GM12878 (cell line): ENCODE measurements around the gene MNT. TPM values are rescaled to one million over a fixed set of nuclear protein-coding genes. Genes with fewer than 3 reads are reported as not detected.

Source experiments
- ATAC-seq: fragments of 200-7000 bp; cut with Tn5 transposase; 3 replicates; pipeline ENCODE4 v1.9.1; 2020; ENCODE audit warnings: mild to moderate bottlenecking, moderate library complexity
- BruUV-seq: library from RNA; stranded (reverse); fragments of 400-500 nt; replicated peaks from 2 replicates; lab custom pipeline; 2021; lab: Mats Ljungman, UMichigan
- CTCF ChIA-PET: fragments of 300-600 bp; sonication (Branson Sonifier 250); formaldehyde crosslinking; extraction: SDS; loops from one replicate; lab custom pipeline; 2021; ENCODE audit warnings: inconsistent platforms; lab: Yijun Ruan, JAX
- POLR2A ChIA-PET: fragments of 350-600 bp; formaldehyde crosslinking; extraction: SDS; loops from one replicate; lab custom pipeline; 2021; ENCODE audit warnings: inconsistent platforms; lab: Charles Lee
- RAD21 ChIA-PET: fragments of 300-600 bp; sonication (Branson Sonifier 250); formaldehyde crosslinking; loops from one replicate; lab custom pipeline; 2023; ENCODE audit warnings: antibody characterized with exemption; ENCODE audit not compliant: unreplicated experiment; lab: Charles Lee
- SMC1A ChIA-PET: fragments of 300-600 bp; sonication (Branson Sonifier 250); formaldehyde crosslinking; loops from one replicate; lab custom pipeline; 2023; ENCODE audit not compliant: unreplicated experiment, uncharacterized antibody; lab: Charles Lee
- DNase-seq: peaks from one replicate; pipeline ENCODE4 v3.0.0-alpha.2; 2011; ENCODE audit warnings: low read depth, low spot score
- FAIRE-seq: peaks from 3 replicates; lab custom pipeline; 2011; peaks lifted over from hg19 to GRCh38; lab: Jason Lieb, UNC
- H2AFZ ChIP-seq: 2 replicates; pipeline ENCODE4 v1.6.0; 2011; ENCODE audit warnings: low read depth, low read length, control low read depth; ENCODE audit not compliant: control insufficient read depth
- H3K27ac ChIP-seq: 2 replicates; pipeline ENCODE4 v1.5.1; 2011; ENCODE audit warnings: control low read depth; ENCODE audit not compliant: control insufficient read depth, insufficient read depth
- H3K27me3 ChIP-seq, 2 experiments: replicated peaks in 1 of 2; 2 replicates each; pipeline versions ENCODE4 v1.6.0 to v1.6.1; 2011; ENCODE audit warnings: low read length in 1 of 2; ENCODE audit not compliant: control insufficient read depth in 2 of 2, insufficient read depth in 2 of 2
- H3K36me3 ChIP-seq, 2 experiments: 2 replicates each; pipeline ENCODE4 v1.5.1; 2011; ENCODE audit warnings: low read length in 1 of 2; ENCODE audit not compliant: control insufficient read depth in 2 of 2, insufficient read depth in 2 of 2
- H3K4me1 ChIP-seq: 2 replicates; pipeline ENCODE4 v1.6.1; 2011; ENCODE audit warnings: mild to moderate bottlenecking, low read length, moderate library complexity, mixed read lengths; ENCODE audit not compliant: control insufficient read depth, insufficient read depth
- H3K4me2 ChIP-seq: 2 replicates; pipeline ENCODE4 v1.6.0; 2011; ENCODE audit warnings: control low read depth; ENCODE audit not compliant: control insufficient read depth, insufficient read depth
- H3K4me3 ChIP-seq: fragments of 200-600 bp; sonication (generic); 2 replicates; pipeline ENCODE4 v1.5.1; 2016
- H3K79me2 ChIP-seq: 2 replicates; pipeline ENCODE4 v1.6.0; 2011; ENCODE audit warnings: low read length; ENCODE audit not compliant: control insufficient read depth, insufficient read depth
- H3K9ac ChIP-seq: 2 replicates; pipeline ENCODE4 v1.8.0; 2011; ENCODE audit warnings: low read length, control low read depth, mixed read lengths; ENCODE audit not compliant: control insufficient read depth, insufficient read depth
- H3K9me3 ChIP-seq: replicated peaks from 3 replicates; pipeline ENCODE4 v1.5.1; 2011; ENCODE audit warnings: mild to moderate bottlenecking, low read length; ENCODE audit not compliant: control insufficient read depth, insufficient read depth
- H4K20me1 ChIP-seq: 2 replicates; pipeline ENCODE4 v1.6.0; 2011; ENCODE audit not compliant: control insufficient read depth, insufficient read depth
- CEBPB ChIP-seq, 2 experiments: fragments of 150-350 bp in 1 of 2; IDR thresholded peaks; 2 replicates each; pipeline ENCODE4 v1.6.1; 2012 to 2014; ENCODE audit warnings: low read depth in 2 of 2, low read length in 2 of 2, borderline replicate concordance in 1 of 2, inconsistent platforms in 1 of 2
- CREM ChIP-seq: IDR thresholded peaks from 2 replicates; pipeline ENCODE4 v1.6.1; 2014; ENCODE audit warnings: antibody characterized with exemption, low read depth
- IKZF2 ChIP-seq, 2 experiments: fragments of 450-650 bp; IDR thresholded peaks; 2 replicates each; pipeline ENCODE4 v1.6.1; 2017; ENCODE audit warnings: mild to moderate bottlenecking in 2 of 2, moderate library complexity in 2 of 2
- MYC ChIP-seq: IDR thresholded peaks from 2 replicates; pipeline ENCODE4 v1.6.1; 2011; ENCODE audit warnings: mild to moderate bottlenecking, low read length, moderate library complexity, inconsistent platforms; ENCODE audit not compliant: insufficient read depth, insufficient replicate concordance, insufficient read length, severe bottlenecking
- NR2C1 ChIP-seq: fragments of 450-650 bp; IDR thresholded peaks from 2 replicates; pipeline ENCODE4 v1.6.1; 2017; ENCODE audit warnings: antibody characterized with exemption, mild to moderate bottlenecking, moderate library complexity
- RAD51 ChIP-seq: fragments of 450-650 bp; IDR thresholded peaks from 2 replicates; pipeline ENCODE4 v1.6.1; 2016; ENCODE audit warnings: moderate library complexity, mild to moderate bottlenecking, inconsistent platforms
- SIX5 ChIP-seq: IDR thresholded peaks from 2 replicates; pipeline ENCODE4 v1.6.1; 2011; ENCODE audit warnings: mild to moderate bottlenecking, low read depth, low read length, moderate library complexity; ENCODE audit not compliant: severe bottlenecking
- WGBS: methylation state at CpG from one replicate; pipeline ENCODE4 v1.1.6; 2016; ENCODE audit warnings: low lambda C conversion rate; ENCODE audit not compliant: insufficient replicate concordance, insufficient coverage; ENCODE audit errors: missing lambda C conversion rate; 5-methylcytosine and 5-hydroxymethylcytosine counted together
- in situ Hi-C: fragments of 300-500 bp; cut with MboI; formaldehyde crosslinking; loops from 9 replicates; pipeline ENCODE4 v1.14.3; 2018; ENCODE audit warnings: mixed read lengths
- intact Hi-C: fragments of 100-400 bp; cut with micrococcal nuclease; formaldehyde crosslinking; loops from one replicate; pipeline ENCODE4 v1.14.2; 2022; ENCODE audit not compliant: unreplicated experiment
- polyA plus RNA-seq, 11 experiments: library from polyadenylated mRNA; depleted of rRNA in 4 of 11; unstranded in 6 of 11; stranded (reverse) in 5 of 11; fragments of >200 nt; fragmentation: Nextera tagmentation in 4 of 11; fragmentation: Illumina TruSeq in 1 of 11; extraction: Ambion mirVana in 4 of 11; extraction: Trizol in 1 of 11; gene quantifications; 1 replicate in 1 of 11; 2 replicates in 10 of 11; pipeline versions ENCODE4 v1.2.1 to v1.2.3, GENCODE V29; 2011 to 2016; ENCODE audit warnings: inconsistent platforms in 2 of 11, missing spikeins in 2 of 11, low read depth in 1 of 11
- total RNA-seq, 4 experiments: library from RNA; depleted of rRNA in 3 of 4; stranded (reverse); fragments of >200 nt in 3 of 4; fragmentation: Illumina TruSeq in 1 of 4; extraction: Trizol in 1 of 4; gene quantifications; 2 replicates each; pipeline versions ENCODE4 v1.2.1 to v1.2.3, GENCODE V29; 2013 to 2021
- TF ChIP-seq, protein P1 (sequence below): IDR thresholded peaks from 2 replicates; pipeline ENCODE4 v1.6.1; 2012; ENCODE audit warnings: mild to moderate bottlenecking, low read depth, low read length

MNT gene
- total and polyA plus RNA-seq, 10 of the 15 experiments (the other 5 are each of a cell fraction or from before 2014, with no cell fraction given): 0.31 to 15.9 (median 3.8) TPM

- 90% methylated on average over 37 of the region's 41 CpGs for WGBS
- SMC1A ChIA-PET: interaction anchor here (10.7 kb wide), 1 partner anchor 28 kb away, joined by 364 read pairs; no protein-coding TSS in a partner anchor
- DNase-seq (no peak), FAIRE-seq (no peak), ATAC-seq (no peak)
- POLR2A ChIA-PET: no interaction called here
- Histone ChIP-seq H3K79me2 (no peaks in the 10 kb centered on the region; the same call in 1 of the 2 replicates), H3K27ac (no peak overlapping the region), H3K4me1 (peaks cover 9% of the 10 kb centered on the region; the same call in 1 of the 2 replicates), H3K36me3 (peaks cover 4 to 7% of the 10 kb centered on the region in 2 experiments; a peak in 2 of 4 replicates), H4K20me1 (no peaks in the 10 kb centered on the region), H3K9ac (no peak overlapping the region), H3K4me3 (no peak overlapping the region), H3K9me3 (no peaks in the 10 kb centered on the region), H2AFZ (no peak overlapping the region), H3K27me3 (no peaks in the 10 kb centered on the region), H3K4me2 (no peak overlapping the region)
- CTCF ChIA-PET: interaction anchor here (12.3 kb wide), 1 partner anchor 28 kb away, joined by 597 read pairs; no protein-coding TSS in a partner anchor
- no TSS peak for BruUV-seq
- RAD21 ChIA-PET: no interaction called here
- intact Hi-C loops (no loop called here), in situ Hi-C loops (no loop called here)
- TF ChIP-seq MYC (no peak), NR2C1 (no peak), CEBPB (IDR thresholded peaks at IDR 0.05; ENCODE audit: borderline replicate concordance in 1 of 2, low read depth in 2 of 2, low read length in 2 of 2) (no peak), RAD51 (no peak), SIX5 (no peak), IKZF2 (IDR thresholded peaks at IDR 0.05) (no peak), CREM (no peak)
- TF ChIP-seq, protein P1, sequence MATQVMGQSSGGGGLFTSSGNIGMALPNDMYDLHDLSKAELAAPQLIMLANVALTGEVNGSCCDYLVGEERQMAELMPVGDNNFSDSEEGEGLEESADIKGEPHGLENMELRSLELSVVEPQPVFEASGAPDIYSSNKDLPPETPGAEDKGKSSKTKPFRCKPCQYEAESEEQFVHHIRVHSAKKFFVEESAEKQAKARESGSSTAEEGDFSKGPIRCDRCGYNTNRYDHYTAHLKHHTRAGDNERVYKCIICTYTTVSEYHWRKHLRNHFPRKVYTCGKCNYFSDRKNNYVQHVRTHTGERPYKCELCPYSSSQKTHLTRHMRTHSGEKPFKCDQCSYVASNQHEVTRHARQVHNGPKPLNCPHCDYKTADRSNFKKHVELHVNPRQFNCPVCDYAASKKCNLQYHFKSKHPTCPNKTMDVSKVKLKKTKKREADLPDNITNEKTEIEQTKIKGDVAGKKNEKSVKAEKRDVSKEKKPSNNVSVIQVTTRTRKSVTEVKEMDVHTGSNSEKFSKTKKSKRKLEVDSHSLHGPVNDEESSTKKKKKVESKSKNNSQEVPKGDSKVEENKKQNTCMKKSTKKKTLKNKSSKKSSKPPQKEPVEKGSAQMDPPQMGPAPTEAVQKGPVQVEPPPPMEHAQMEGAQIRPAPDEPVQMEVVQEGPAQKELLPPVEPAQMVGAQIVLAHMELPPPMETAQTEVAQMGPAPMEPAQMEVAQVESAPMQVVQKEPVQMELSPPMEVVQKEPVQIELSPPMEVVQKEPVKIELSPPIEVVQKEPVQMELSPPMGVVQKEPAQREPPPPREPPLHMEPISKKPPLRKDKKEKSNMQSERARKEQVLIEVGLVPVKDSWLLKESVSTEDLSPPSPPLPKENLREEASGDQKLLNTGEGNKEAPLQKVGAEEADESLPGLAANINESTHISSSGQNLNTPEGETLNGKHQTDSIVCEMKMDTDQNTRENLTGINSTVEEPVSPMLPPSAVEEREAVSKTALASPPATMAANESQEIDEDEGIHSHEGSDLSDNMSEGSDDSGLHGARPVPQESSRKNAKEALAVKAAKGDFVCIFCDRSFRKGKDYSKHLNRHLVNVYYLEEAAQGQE: no peak
Measured at GRCh38 chr17:2387086-2388019, 13.5 kb downstream of the MNT start.
